Upper lobe of left lung (tissue), 6 donors: ENCODE measurements around the gene RASGEF1B. TPM values are rescaled to one million over a fixed set of nuclear protein-coding genes. Genes with fewer than 3 reads are reported as not detected.

Source experiments
- ATAC-seq, 2 donors: fragments of 200-7000 bp; cut with Tn5 transposase; one replicate each; pipeline ENCODE4 v1.9.1; 2022; ENCODE audit warnings: mild to moderate bottlenecking in 2 of 2, moderate library complexity in 2 of 2; ENCODE audit not compliant: low FRiP score in 2 of 2
- DNase-seq, 2 donors: peaks; one replicate each; pipeline ENCODE4 v3.0.0-alpha.2; 2019 to 2020
- H3K27ac ChIP-seq, 4 donors: fragments of 200-600 bp; sonication (generic); one replicate each; pipeline ENCODE4 v1.5.1; 2016 to 2019
- H3K27me3 ChIP-seq, 4 donors: fragments of 200-600 bp; sonication (generic); one replicate each; pipeline ENCODE4 v1.5.1; 2017 to 2019
- H3K36me3 ChIP-seq, 4 donors: fragments of 200-600 bp; sonication (generic); one replicate each; pipeline ENCODE4 v1.5.1; 2016 to 2019
- H3K4me1 ChIP-seq, 4 donors: fragments of 200-600 bp; sonication (generic); one replicate each; pipeline ENCODE4 v1.5.1; 2018 to 2019
- H3K4me3 ChIP-seq, 4 donors: fragments of 200-600 bp; sonication (generic); one replicate each; pipeline ENCODE4 v1.5.1; 2017 to 2019; ENCODE audit warnings: mild to moderate bottlenecking in 2 of 4, moderate library complexity in 1 of 4
- H3K9me3 ChIP-seq, 4 donors: fragments of 200-600 bp; sonication (generic); one replicate each; pipeline ENCODE4 v1.5.1; 2018 to 2019
- CTCF ChIP-seq, 6 experiments: fragments of 450-650 bp in 4 of 6; fragments of 200-600 bp in 2 of 6; sonication (generic) in 2 of 6; IDR thresholded peaks; one replicate each; pipeline ENCODE4 v1.5.1; 2016 to 2019; ENCODE audit warnings: antibody characterized with exemption in 6 of 6
- EP300 ChIP-seq, 4 donors: sonication (generic); formaldehyde crosslinking; IDR thresholded peaks; one replicate each; pipeline ENCODE4 v1.5.1; 2017; ENCODE audit warnings: antibody characterized with exemption in 4 of 4, control low read depth in 2 of 4
- POLR2A ChIP-seq, 4 donors: fragments of 450-650 bp; IDR thresholded peaks; one replicate each; pipeline ENCODE4 v1.5.1; 2016 to 2017; ENCODE audit warnings: antibody characterized with exemption in 4 of 4, mild to moderate bottlenecking in 2 of 4
- POLR2AphosphoS5 ChIP-seq, 2 donors: sonication (generic); formaldehyde crosslinking; IDR thresholded peaks; one replicate each; pipeline ENCODE4 v1.5.1; 2017; ENCODE audit warnings: antibody characterized with exemption in 2 of 2
- WGBS, 2 donors: methylation state at CpG; one replicate each; pipeline ENCODE4 v1.1.5; 2017 to 2018; 5-methylcytosine and 5-hydroxymethylcytosine counted together
- total RNA-seq, 6 donors: library from RNA; depleted of rRNA in 4 of 6; stranded (reverse); fragments of >200 nt in 4 of 6; gene quantifications; one replicate each; pipeline versions ENCODE4 v1.1.0 to v1.2.1, GENCODE V29; 2016 to 2021
- donor health status: DM: no; HTN: no; CAD: no; lungs with moderate emphysema.
- donor health status: DM: no; HTN: yes; CAD: no; lungs with severe emphysema.

The RASGEF1B gene
- total RNA-seq, 6 donors from 2014 or later, result 45.7 to 81.2 (median 71.4) TPM

- DNase-seq (no peak), ATAC-seq (no peak)
- no peaks in the 10 kb centered on the region for H3K36me3 ChIP-seq
- no peak overlapping the region for H3K27ac ChIP-seq
- 78 to 84% methylated on average over 4 of the region's 4 CpGs for WGBS, 2 donors
- H3K9me3 ChIP-seq, result no peaks in the 10 kb centered on the region
- no peaks in the 10 kb centered on the region for H3K4me1 ChIP-seq
- H3K27me3 ChIP-seq, result no peaks in the 10 kb centered on the region
- H3K4me3 ChIP-seq, result no peak overlapping the region
- TF ChIP-seq EP300 (IDR thresholded peaks at IDR 0.05), result no peak
- TF ChIP-seq POLR2AphosphoS5 (IDR thresholded peaks at IDR 0.05), result no peak
- TF ChIP-seq CTCF (IDR thresholded peaks at IDR 0.05), result no peak
- TF ChIP-seq POLR2A (IDR thresholded peaks at IDR 0.05), result no peak
Measured at GRCh38 chr4:81398379-81398778, 73.3 kb downstream of the RASGEF1B start.

GRCh38 chr4:81397635-81398034, 74.1 kb downstream of the RASGEF1B start:
- no peaks in the 10 kb centered on the region for H3K4me1 ChIP-seq
- DNase-seq (no peak), ATAC-seq (no peak)
- 61 to 71% methylated on average over 3 of the region's 3 CpGs for WGBS, 2 donors
- TF ChIP-seq POLR2AphosphoS5 (IDR thresholded peaks at IDR 0.05), result no peak
- TF ChIP-seq CTCF (IDR thresholded peaks at IDR 0.05), result no peak
- TF ChIP-seq POLR2A (IDR thresholded peaks at IDR 0.05), result no peak
- H3K36me3 ChIP-seq, result no peaks in the 10 kb centered on the region
- H3K9me3 ChIP-seq, result no peaks in the 10 kb centered on the region
- H3K27ac ChIP-seq, result no peak overlapping the region
- H3K27me3 ChIP-seq, result no peaks in the 10 kb centered on the region
- H3K4me3 ChIP-seq, result no peak overlapping the region

GRCh38 chr4:81395239-81395638, 76.5 kb downstream of the RASGEF1B start:
- Histone ChIP-seq H3K36me3 (no peaks in the 10 kb centered on the region), H3K9me3 (no peaks in the 10 kb centered on the region), H3K4me1 (no peaks in the 10 kb centered on the region), H3K4me3 (no peak overlapping the region), H3K27me3 (no peaks in the 10 kb centered on the region), H3K27ac (no peak overlapping the region)
- TF ChIP-seq POLR2AphosphoS5 (IDR thresholded peaks at IDR 0.05) (no peak), POLR2A (IDR thresholded peaks at IDR 0.05) (no peak), CTCF (IDR thresholded peaks at IDR 0.05) (no peak), EP300 (IDR thresholded peaks at IDR 0.05) (no peak)
- DNase-seq (no peak), ATAC-seq (no peak)
- WGBS, 2 donors, result 89 to 90% methylated on average over 3 of the region's 3 CpGs

GRCh38 chr4:81392164-81392563, 79.5 kb downstream of the RASGEF1B start:
- H3K27me3 ChIP-seq, result no peaks in the 10 kb centered on the region
- no peak for TF ChIP-seq CTCF (IDR thresholded peaks at IDR 0.05)
- no peak for TF ChIP-seq POLR2AphosphoS5 (IDR thresholded peaks at IDR 0.05)
- TF ChIP-seq EP300 (IDR thresholded peaks at IDR 0.05), result no peak
- TF ChIP-seq POLR2A (IDR thresholded peaks at IDR 0.05), result no peak
- H3K9me3 ChIP-seq, result no peaks in the 10 kb centered on the region
- no peaks in the 10 kb centered on the region for H3K36me3 ChIP-seq
- DNase-seq (no peak), ATAC-seq (no peak)
- no peak overlapping the region for H3K4me3 ChIP-seq
- no peak overlapping the region for H3K27ac ChIP-seq
- WGBS, 2 donors, result 61 to 70% methylated on average over 3 of the region's 3 CpGs
- H3K4me1 ChIP-seq, result no peaks in the 10 kb centered on the region

GRCh38 chr4:81389720-81390119, 82.0 kb downstream of the RASGEF1B start:
- Histone ChIP-seq H3K27me3 (no peaks in the 10 kb centered on the region), H3K4me1 (no peaks in the 10 kb centered on the region), H3K9me3 (no peaks in the 10 kb centered on the region), H3K36me3 (no peaks in the 10 kb centered on the region), H3K27ac (no peak overlapping the region), H3K4me3 (no peak overlapping the region)
- DNase-seq (no peak), ATAC-seq (no peak)
- TF ChIP-seq CTCF (IDR thresholded peaks at IDR 0.05), result no peak
- 91 to 96% methylated on average over 2 of the region's 2 CpGs for WGBS, 2 donors
